Caco-2 (cell line): Measurements from ENCODE around the gene MYO7A. TPM values are rescaled to one million over a fixed set of nuclear protein-coding genes. Genes with fewer than 3 reads are reported as not detected.

Source experiments
- BruUV-seq: library from RNA; stranded (reverse); fragments of 400-500 nt; replicated peaks from 2 replicates; lab custom pipeline; 2021; lab: Mats Ljungman, UMichigan
- CTCF ChIA-PET: fragments of 300-600 bp; sonication (Branson Sonifier 250); formaldehyde crosslinking; loops from one replicate; lab custom pipeline; 2022; ENCODE audit warnings: antibody characterized with exemption; lab: Charles Lee
- POLR2A ChIA-PET: fragments of 300-600 bp; sonication (Branson Sonifier 250); formaldehyde crosslinking; loops from one replicate; lab custom pipeline; 2022; ENCODE audit warnings: antibody characterized with exemption; lab: Charles Lee
- DNase-seq, 2 experiments: peaks; one replicate each; pipeline versions ENCODE4 v3.0.0 to v3.0.0-alpha.2; 2020 to 2022
- H3K27me3 ChIP-seq: replicated peaks from 2 replicates; pipeline ENCODE4 v1.6.0; 2011; ENCODE audit warnings: low read length; ENCODE audit not compliant: control insufficient read depth, insufficient read depth
- H3K36me3 ChIP-seq: 2 replicates; pipeline ENCODE4 v1.5.1; 2011; ENCODE audit warnings: low read length; ENCODE audit not compliant: control insufficient read depth, insufficient read depth
- H3K4me1 ChIP-seq: fragments of 250-450 bp; sonication (Bioruptor Pico); 2 replicates; pipeline ENCODE4 v1.5.1; 2020; ENCODE audit warnings: mild to moderate bottlenecking
- H3K4me3 ChIP-seq: 2 replicates; pipeline ENCODE4 v1.5.1; 2011; ENCODE audit warnings: low read depth, mild to moderate bottlenecking, control low read depth, low read length
- H3K9me3 ChIP-seq: fragments of 250-450 bp; sonication (Bioruptor Pico); 2 replicates; pipeline ENCODE4 v1.5.1; 2020; ENCODE audit warnings: mild to moderate bottlenecking, moderate library complexity
- H3K27ac Mint-ChIP-seq: one replicate; pipeline ENCODE4 v1.8.0; 2022; ENCODE audit warnings: mixed read lengths; ENCODE audit not compliant: unreplicated experiment
- H3K27me3 Mint-ChIP-seq: one replicate; pipeline ENCODE4 v1.8.0; 2022; ENCODE audit warnings: mixed read lengths; ENCODE audit not compliant: insufficient read depth, unreplicated experiment
- H3K36me3 Mint-ChIP-seq: one replicate; pipeline ENCODE4 v1.8.0; 2022; ENCODE audit warnings: mild to moderate bottlenecking, mixed read lengths; ENCODE audit not compliant: insufficient read depth, unreplicated experiment
- H3K4me1 Mint-ChIP-seq: one replicate; pipeline ENCODE4 v1.8.0; 2022; ENCODE audit warnings: low read depth, mixed read lengths; ENCODE audit not compliant: unreplicated experiment
- H3K4me3 Mint-ChIP-seq: one replicate; pipeline ENCODE4 v1.8.0; 2022; ENCODE audit warnings: mild to moderate bottlenecking, moderate library complexity, mixed read lengths; ENCODE audit not compliant: unreplicated experiment
- H3K9me3 Mint-ChIP-seq: one replicate; pipeline ENCODE4 v1.8.0; 2022; ENCODE audit warnings: mixed read lengths; ENCODE audit not compliant: unreplicated experiment
- CTCF ChIP-seq, 2 experiments: fragments of 200-600 bp in 1 of 2; IDR thresholded peaks; 1 replicate in 1 of 2; 2 replicates in 1 of 2; pipeline versions ENCODE4 v1.5.1 to v1.8.0; 2011 to 2022; ENCODE audit warnings: antibody characterized with exemption in 1 of 2, control low read depth in 1 of 2, inconsistent platforms in 1 of 2, low read depth in 1 of 2, low read length in 1 of 2, mild to moderate bottlenecking in 1 of 2, moderate library complexity in 1 of 2; ENCODE audit not compliant: insufficient read depth in 1 of 2, severe bottlenecking in 1 of 2, unreplicated experiment in 1 of 2
- intact Hi-C: fragments of 100-400 bp; cut with micrococcal nuclease; formaldehyde crosslinking; loops from one replicate; pipeline ENCODE4 v1.10.0; 2022; ENCODE audit not compliant: unreplicated experiment
- total RNA-seq: library from RNA; stranded (reverse); gene quantifications from 2 replicates; pipeline ENCODE4 v1.2.3, GENCODE V29; 2022

The MYO7A gene
- total RNA-seq, 1 experiment from 2014 or later: 8.9 TPM

- H3K27ac Mint-ChIP-seq: no peak overlapping the region
- BruUV-seq: no TSS peak
- Histone ChIP-seq H3K9me3 (no peaks in the 10 kb centered on the region), H3K4me3 (no peak overlapping the region), H3K27me3 (no peaks in the 10 kb centered on the region), H3K4me1 (no peaks in the 10 kb centered on the region), H3K36me3 (no peaks in the 10 kb centered on the region)
- H3K9me3 Mint-ChIP-seq: no peaks in the 10 kb centered on the region
- CTCF ChIA-PET: interaction anchor here (0.6 kb wide), 1 partner anchor 168 kb away, joined by 4 read pairs; no protein-coding TSS in a partner anchor
- no peak for DNase-seq
- intact Hi-C loops: no loop called here
- POLR2A ChIA-PET: no interaction called here
- H3K4me3 Mint-ChIP-seq: no peak overlapping the region
- H3K27me3 Mint-ChIP-seq: peaks cover 10% of the 10 kb centered on the region
- H3K4me1 Mint-ChIP-seq: no peaks in the 10 kb centered on the region
- TF ChIP-seq CTCF (IDR thresholded peaks at IDR 0.05; ENCODE audit: insufficient read depth in 1 of 2, low read depth in 1 of 2, low read length in 1 of 2, severe bottlenecking in 1 of 2, unreplicated experiment in 1 of 2): no peak
- H3K36me3 Mint-ChIP-seq: no peaks in the 10 kb centered on the region
Observed at GRCh38 chr11:77262803-77263202, 134.8 kb downstream of the MYO7A start.

Other genes starting within 250 kb of the MYO7A start
- gene B3GNT6, start 93.8 kb upstream of the MYO7A start, total RNA-seq: not detected in 2 replicates
- gene CAPN5, start 61.3 kb upstream of the MYO7A start, total RNA-seq: 18.8 and 21.2 TPM in 2 replicates
- gene OMP, start 25.4 kb upstream of the MYO7A start, total RNA-seq: 0.70 and 2.5 TPM in 2 replicates
- not detected in 2 replicates for gene GDPD4, start 173.4 kb downstream of the MYO7A start, total RNA-seq